Effector CD8-positive, alpha-beta T cell (primary cell): ENCODE measurements around the gene CDK16.

Experiments
- DNase-seq: peaks from one replicate; lab custom pipeline; 2025; lab: John Stamatoyannopoulos, UW

The CDK16 gene

GRCh38 chrX:47186096-47186740, 32.3 kb upstream of the CDK16 start:
- no peak for DNase-seq

DNA sequence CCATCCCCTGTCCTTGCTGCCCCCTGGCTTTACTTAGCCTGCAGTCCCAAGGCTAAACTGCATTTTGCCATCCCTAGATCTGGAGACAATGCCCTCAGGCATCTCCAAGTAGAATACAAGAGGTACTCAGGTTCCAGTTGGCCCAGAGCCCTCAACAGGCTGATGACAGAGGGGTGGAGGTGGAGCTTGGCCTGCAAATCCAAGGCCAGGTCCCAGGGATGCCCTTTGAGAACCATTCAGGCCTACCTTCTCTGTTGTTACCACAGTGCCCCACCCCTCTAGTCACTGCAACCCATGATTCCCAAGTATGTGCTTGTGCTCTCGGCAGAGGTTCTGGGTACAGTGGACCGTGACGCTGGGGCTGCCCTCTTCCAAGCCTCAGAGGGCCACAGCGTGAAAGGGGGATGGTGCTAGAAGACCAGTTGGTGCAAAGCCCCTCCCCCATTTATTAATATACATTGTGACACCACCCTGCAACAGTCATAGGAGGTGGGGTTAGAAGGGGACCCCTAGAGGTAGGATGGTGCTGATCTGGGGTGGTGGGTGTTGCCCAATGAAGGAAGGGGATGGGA, 31.3 kb upstream of the CDK16 start:
- DNase-seq: no peak

DNA sequence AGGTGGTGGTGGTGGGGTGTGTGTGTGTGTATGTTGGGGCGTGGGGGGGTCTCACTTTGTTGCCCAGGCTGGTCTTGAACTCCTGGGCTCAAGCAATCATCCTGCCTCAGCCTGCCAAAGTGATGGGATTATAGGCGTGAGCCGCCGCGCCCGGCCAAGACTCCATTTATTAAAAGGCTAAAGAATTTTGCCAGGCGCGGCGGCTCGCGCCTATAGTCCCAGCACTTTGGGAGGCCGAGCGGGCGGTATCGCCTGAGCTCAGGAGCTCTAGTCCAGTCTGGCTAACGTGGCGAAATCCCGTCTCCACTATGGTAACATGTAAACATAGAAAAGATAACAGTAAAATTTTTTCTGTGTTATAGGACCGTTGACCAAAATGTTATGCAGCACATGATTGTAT, 28.6 kb upstream of the CDK16 start:
- no peak for DNase-seq

DNA sequence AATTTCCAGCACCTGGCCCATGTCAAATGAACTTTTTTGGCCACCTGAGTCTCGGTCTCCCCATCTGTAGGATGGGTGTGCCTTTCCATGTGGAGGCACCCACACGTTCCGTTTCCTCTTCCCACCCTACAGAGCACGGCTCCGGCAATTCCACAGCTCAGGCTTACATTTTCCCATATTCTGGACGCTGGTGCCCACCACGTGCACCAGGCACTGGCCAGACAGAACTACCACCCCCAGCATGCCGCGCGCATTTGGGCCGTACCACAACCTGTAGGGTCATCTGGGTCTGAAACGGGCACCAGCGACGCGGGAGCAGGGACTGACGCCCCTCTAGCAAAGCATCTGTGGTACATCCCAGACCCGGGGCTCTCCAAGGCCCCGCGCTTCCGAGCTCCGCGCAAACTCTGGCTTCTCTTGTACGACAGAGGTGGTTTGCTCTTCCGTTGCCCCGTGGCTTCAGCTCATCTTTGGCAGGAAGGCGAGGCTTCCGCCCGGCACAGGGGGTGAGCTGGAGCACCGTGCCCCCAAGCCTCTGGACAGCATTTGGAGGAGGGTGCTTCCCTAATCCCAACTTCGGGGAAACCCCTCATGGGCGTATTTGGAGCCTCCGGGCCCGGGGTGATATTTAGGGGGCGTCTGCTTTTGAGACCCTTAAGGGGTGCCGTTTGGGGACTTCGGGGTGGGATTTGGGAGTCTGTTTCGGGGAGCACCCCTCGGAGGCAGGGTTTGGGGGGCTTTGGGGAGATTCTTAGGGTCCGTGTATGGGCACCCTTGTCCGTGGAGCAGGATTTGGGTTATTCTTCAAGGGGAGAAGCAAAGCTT, 27.8 kb upstream of the CDK16 start:
- DNase-seq: peak; percentile 62

DNA sequence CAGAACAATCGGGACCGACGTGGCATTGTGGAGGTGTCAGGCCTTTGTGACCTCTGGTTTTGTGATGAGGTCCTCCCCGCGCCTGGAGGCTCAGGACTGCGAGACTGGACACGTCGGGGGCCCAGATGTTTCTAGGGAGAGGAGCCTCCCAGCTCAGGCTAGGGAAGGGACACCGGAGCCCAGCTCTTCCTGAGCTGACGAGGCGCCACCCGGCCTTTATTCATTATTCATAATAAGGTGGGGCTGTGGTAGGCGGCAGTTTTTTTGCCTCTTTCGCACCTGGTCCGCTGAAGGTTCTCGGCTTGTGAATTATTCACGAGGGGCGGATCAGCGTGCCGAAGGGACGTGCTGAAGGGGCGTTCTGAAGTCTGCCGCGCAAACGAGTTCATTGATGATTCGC, 27.1 kb upstream of the CDK16 start:
- DNase-seq: peak; percentile 13

GRCh38 chrX:47191806-47192401, 26.6 kb upstream of the CDK16 start:
- DNase-seq: no peak

DNA sequence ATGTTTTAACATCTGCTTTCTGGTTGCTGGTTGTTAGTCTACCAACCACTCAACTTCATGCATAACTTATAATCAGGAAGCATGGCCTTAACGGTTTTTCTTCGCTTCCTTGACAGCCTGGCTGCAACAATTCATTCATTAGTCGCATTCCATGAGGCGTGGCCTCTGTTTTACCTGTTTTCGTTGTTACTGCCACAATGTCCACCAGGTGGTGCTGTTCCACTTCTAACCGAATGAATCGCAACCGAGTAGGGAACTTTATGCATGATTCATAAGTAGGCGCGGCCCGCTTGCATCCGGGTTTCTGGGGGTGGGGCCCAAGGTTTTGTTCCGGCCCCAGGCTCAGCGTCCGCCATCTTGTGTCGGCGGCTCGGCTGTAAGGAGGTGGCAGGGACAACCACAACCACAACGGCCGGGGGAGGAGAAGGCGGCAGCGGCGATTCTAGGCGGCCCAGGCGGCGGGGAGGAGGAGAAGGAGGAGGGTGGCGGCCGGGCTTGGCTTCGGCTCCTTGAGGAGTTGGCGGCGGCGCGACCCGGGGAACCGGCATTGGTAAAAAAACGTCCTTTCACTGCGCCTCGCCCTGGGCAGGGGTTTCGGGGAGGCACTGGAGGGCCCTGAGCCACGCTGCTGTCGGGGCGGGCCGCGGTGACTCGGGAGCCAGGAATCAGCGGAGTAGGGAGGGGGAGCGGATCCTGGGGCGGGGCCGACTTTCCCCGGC, 24.8 kb upstream of the CDK16 start, which contains the start of gene UBA1:
UBA1 (plus strand) TSS at position 355 of the 719 bp plus-strand sequence. CDS start 4,974 bp downstream, outside the sequence.
- DNase-seq: peak; percentile 90

DNA sequence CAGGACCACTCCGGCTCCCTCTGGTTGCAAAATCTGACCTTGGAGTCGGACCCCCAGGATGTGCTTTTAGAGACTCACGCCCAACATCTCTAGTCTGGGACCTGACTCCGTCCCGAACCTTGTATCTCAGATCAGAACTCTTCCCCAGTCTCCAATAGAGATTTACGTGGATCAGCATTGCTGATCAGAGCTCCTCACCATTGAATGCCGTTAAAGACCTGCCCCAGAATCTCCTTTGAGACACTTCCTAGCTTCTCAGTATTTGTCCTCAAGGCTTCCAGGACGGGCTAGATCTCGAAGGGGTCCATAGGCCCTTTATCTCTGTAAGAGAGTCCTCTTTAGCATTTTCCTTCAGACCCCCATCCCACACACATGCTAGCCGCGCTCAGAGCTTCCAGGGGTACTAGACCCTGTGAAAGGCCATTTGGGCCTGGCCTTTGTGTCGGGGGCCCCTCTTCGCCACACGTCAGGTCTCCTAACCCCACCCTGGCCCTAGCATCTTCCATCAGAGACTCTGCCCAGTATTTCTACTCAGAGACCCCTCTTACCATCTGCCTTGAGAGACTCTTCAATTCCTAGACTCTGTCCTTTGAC, 24.2 kb upstream of the CDK16 start:
- DNase-seq: no peak

- no peak for DNase-seq
Observed at GRCh38 chrX:47196098-47196497, 22.4 kb upstream of the CDK16 start.

DNA sequence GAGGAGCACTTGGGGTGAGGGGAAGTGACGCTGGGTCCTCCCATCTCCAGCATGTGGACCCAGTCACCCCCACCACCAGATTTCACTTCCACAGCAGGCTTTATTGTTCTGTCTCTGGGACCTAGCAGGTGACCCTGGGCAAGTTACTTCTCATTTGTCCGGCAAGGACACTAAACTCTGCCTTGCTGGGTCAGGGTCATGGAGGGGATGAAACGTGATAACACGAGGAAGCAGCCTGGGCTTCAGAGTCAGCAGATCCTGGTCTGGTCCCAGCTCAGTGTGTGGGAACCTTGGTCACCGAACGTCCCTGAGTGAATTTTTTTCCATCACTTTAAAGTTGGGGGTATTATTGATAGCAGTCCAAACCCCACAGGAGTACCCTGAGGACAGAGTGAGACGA, 21.0 kb upstream of the CDK16 start:
- no peak for DNase-seq

DNA sequence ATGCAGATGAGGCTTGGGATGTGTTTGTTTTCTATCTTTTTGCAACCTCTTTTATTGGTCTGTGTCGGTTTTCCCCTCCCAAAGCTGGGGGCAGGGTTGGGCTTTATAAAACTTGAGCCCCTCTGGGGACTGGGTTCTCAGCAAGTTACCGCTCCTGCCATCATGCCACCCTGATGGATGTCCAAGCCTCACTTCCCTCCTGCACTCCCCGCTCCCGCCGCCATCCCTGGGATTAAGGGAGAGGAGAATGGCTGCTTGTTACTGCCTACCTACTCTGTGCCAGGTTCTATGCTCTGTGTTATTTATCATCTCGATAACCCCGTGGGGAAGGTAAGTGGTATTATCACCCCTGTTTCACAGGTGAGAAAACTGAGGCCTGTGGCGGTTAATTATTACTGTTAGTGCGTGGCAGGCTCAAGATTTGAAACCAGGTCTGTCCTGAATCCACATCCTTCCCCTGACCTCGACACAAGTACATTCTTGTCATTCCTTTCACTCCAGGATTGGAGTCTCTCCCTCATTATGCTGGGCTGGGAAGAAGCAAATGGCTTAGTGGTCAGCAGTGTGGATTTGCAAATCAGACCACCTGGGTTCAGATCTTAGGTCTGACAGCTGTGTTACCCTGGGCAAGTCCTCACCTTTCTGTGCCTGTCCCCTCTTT, 20.3 kb upstream of the CDK16 start:
- DNase-seq: no peak

GRCh38 chrX:47198687-47199080, 19.8 kb upstream of the CDK16 start:
- DNase-seq: no peak

GRCh38 chrX:47199286-47199685, 19.2 kb upstream of the CDK16 start:
- DNase-seq: no peak

DNA sequence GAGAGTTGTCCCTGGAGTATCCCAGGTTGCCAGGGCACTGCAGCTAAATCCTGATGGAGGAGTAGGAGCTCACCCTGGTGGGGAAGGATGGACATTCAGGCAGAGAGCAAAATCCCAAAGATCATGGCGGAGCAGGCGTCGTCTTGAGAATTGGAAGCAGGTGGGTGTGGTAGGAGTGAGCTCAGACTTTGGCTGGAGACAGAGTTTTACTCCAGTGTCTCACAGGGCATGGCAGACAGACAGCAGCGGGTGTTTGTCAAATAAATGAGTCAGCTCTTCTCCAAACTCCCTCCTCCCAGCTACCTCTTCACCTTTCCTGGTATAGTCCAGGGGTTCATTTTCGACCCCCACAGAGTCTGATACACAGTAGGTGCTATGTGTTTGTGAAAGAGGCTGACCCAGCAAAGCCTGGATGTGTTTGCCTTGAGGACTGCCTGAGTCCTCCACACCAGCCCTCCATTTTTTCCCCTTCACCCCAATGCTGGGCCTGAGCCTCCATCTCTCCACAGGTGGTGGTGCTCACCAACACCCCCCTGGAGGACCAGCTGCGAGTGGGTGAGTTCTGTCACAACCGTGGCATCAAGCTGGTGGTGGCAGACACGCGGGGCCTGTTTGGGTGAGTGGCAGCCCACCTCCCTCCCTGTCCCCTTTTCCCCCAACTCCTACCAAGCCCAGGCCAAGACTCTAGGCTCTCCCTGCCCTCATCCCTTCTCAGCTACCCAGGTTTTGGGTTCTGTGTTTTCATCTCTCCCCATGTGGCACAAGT, 17.9 kb upstream of the CDK16 start:
- no peak for DNase-seq

DNA sequence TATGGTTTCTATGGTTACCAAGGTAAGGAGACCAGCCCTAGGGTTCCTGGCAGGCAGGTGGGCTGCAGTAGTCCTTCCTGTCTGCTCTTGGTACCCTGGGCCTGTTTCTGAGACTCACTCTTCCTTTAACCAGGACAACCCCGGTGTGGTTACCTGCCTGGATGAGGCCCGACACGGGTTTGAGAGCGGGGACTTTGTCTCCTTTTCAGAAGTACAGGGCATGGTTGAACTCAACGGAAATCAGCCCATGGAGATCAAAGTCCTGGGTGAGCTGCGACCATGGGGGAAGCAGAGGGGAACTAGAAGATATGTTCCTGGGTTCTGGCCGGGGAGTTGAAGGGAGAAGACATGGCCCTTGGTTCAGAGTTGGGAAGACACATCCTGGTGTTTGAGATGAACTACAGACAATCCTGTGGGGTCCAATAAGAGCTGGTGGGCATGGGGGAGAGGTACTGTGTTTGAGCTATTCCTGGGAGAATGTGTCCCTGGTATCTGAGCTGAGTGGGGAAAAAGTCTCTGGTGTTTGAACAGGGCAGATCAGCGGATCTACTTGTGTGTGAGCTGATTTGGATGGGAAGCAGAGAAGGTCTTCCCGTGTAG, 17.0 kb upstream of the CDK16 start:
- DNase-seq: no peak

- no peak for DNase-seq
Observed at GRCh38 chrX:47202316-47202715, 16.2 kb upstream of the CDK16 start.

- no peak for DNase-seq
Observed at GRCh38 chrX:47202877-47203276, 15.6 kb upstream of the CDK16 start.

DNA sequence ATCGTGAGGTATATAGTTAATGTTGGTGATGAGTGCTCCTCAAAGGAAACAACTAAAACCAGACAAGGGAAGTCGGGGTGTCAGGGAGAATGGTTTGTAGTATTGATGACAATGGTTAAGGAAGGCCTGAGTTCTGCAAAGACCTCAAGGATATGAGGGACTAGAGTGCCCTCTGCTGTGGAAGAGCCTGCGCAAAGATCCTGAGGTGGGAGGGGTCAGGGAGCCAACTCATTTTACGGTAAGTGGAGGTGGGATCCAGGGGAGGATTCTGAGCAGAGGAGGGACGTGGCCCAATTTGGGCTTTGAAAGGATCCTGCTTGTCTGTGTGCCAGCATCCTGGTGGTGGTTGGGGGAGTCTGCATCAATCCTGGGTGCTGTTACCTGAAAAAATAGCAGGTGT, 13.5 kb upstream of the CDK16 start:
- no peak for DNase-seq

- DNase-seq: no peak
Observed at GRCh38 chrX:47206316-47206715, 12.2 kb upstream of the CDK16 start.

DNA sequence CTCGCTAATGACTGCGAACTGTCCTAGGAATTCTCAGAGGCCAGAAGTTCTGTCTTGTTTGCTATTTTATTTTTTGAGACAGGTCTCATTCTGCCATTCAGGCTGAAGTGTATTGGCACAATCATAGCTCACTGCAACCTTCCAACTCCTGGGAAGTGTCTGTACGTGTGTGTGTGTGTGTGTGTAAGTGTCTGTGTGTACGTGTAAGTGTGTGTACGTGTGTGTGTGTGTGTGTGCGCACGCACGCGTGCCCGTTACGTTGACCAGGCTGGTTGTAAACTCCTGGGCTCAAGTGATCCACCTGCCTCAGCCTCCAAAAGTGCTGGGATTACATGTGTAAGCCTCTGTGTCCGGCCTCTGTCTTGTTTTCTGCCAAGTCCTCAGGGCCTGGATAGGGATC, 10.4 kb upstream of the CDK16 start:
- no peak for DNase-seq
